GM12878 (cell line): Measurements from ENCODE around the gene CCDC57. TPM values are rescaled to one million over a fixed set of nuclear protein-coding genes. Genes with fewer than 3 reads are reported as not detected.

Experiments used
- BCLAF1 ChIP-seq: fragments of 450-650 bp; IDR thresholded peaks from 2 replicates; pipeline ENCODE4 v1.6.1; 2017; ENCODE audit warnings: antibody characterized with exemption, mild to moderate bottlenecking, moderate library complexity
- CBX5 ChIP-seq: sonication (generic); IDR thresholded peaks from 2 replicates; pipeline ENCODE4 v1.6.1; 2016; ENCODE audit warnings: low read depth, moderate library complexity, mild to moderate bottlenecking, inconsistent platforms
- CREB1 ChIP-seq: IDR thresholded peaks from 2 replicates; pipeline ENCODE4 v1.6.1; 2012; ENCODE audit warnings: low read depth, mild to moderate bottlenecking, inconsistent platforms
- CREM ChIP-seq: IDR thresholded peaks from 2 replicates; pipeline ENCODE4 v1.6.1; 2014; ENCODE audit warnings: antibody characterized with exemption, low read depth
- CTCF ChIP-seq, 3 experiments: IDR thresholded peaks in 2 of 3; conservative IDR thresholded peaks in 1 of 3; 2 replicates each; pipeline ENCODE4 v1.5.1; 2011; ENCODE audit warnings: low read depth in 3 of 3, low read length in 3 of 3, mild to moderate bottlenecking in 3 of 3, control low read depth in 2 of 3, moderate library complexity in 2 of 3, inconsistent platforms in 1 of 3, mixed read lengths in 1 of 3; ENCODE audit not compliant: control insufficient read depth in 2 of 3, insufficient read depth in 1 of 3; ENCODE audit errors: extremely low read depth in 1 of 3
- EED ChIP-seq: sonication (generic); IDR thresholded peaks from 2 replicates; pipeline ENCODE4 v1.6.1; 2016; ENCODE audit warnings: antibody characterized with exemption, low read depth
- ELK1 ChIP-seq: IDR thresholded peaks from 2 replicates; pipeline ENCODE4 v1.6.1; 2012; ENCODE audit warnings: low read depth, low read length, improper control_type of control experiment
- FOXM1 ChIP-seq: IDR thresholded peaks from 2 replicates; pipeline ENCODE4 v1.6.1; 2012; ENCODE audit warnings: low read depth, mild to moderate bottlenecking, inconsistent platforms, low read length, moderate library complexity
- GABPA ChIP-seq: IDR thresholded peaks from 2 replicates; pipeline ENCODE4 v1.6.1; 2014; ENCODE audit warnings: antibody characterized with exemption, low read depth, mild to moderate bottlenecking, inconsistent platforms
- IRF4 ChIP-seq: IDR thresholded peaks from 2 replicates; pipeline ENCODE4 v1.6.1; 2011; ENCODE audit warnings: low read depth, low read length
- NR2F1 ChIP-seq: fragments of 450-650 bp; conservative IDR thresholded peaks from 2 replicates; pipeline ENCODE4 v1.6.1; 2017; ENCODE audit warnings: mild to moderate bottlenecking
- RELB ChIP-seq: fragments of 450-650 bp; IDR thresholded peaks from 2 replicates; pipeline ENCODE4 v1.6.1; 2017; ENCODE audit warnings: low read depth, mild to moderate bottlenecking, moderate library complexity
- STAT3 ChIP-seq: IDR thresholded peaks from 2 replicates; pipeline ENCODE4 v1.6.1; 2011; ENCODE audit warnings: low read depth, low read length, improper control_type of control experiment
- TCF7 ChIP-seq: IDR thresholded peaks from 2 replicates; pipeline ENCODE4 v1.6.1; 2014; ENCODE audit warnings: antibody characterized with exemption, borderline replicate concordance
- ZNF592 ChIP-seq: fragments of 450-650 bp; IDR thresholded peaks from 2 replicates; pipeline ENCODE4 v1.6.1; 2017; ENCODE audit warnings: mild to moderate bottlenecking, moderate library complexity
- polyA plus RNA-seq, 11 experiments: library from polyadenylated mRNA; depleted of rRNA in 4 of 11; unstranded in 6 of 11; stranded (reverse) in 5 of 11; fragments of >200 nt; fragmentation: Nextera tagmentation in 4 of 11; fragmentation: Illumina TruSeq in 1 of 11; extraction: Ambion mirVana in 4 of 11; extraction: Trizol in 1 of 11; gene quantifications; 1 replicate in 1 of 11; 2 replicates in 10 of 11; pipeline versions ENCODE4 v1.2.1 to v1.2.3, GENCODE V29; 2011 to 2016; ENCODE audit warnings: inconsistent platforms in 2 of 11, missing spikeins in 2 of 11, low read depth in 1 of 11
- total RNA-seq, 4 experiments: library from RNA; depleted of rRNA in 3 of 4; stranded (reverse); fragments of >200 nt in 3 of 4; fragmentation: Illumina TruSeq in 1 of 4; extraction: Trizol in 1 of 4; gene quantifications; 2 replicates each; pipeline versions ENCODE4 v1.2.1 to v1.2.3, GENCODE V29; 2013 to 2021

CCDC57 gene
- total and polyA plus RNA-seq, 10 of the 15 experiments (the other 5 are each of a cell fraction or from before 2014, with no cell fraction given) = 5.4 to 123 (median 45.8) TPM

GRCh38 chr17:82212331-82213250 lies at the start of gene CCDC57 (continued):
- TF ChIP-seq STAT3 = no peak
- TF ChIP-seq CTCF (IDR thresholded peaks at IDR 0.05 in 2 of 3, conservative IDR thresholded peaks at IDR 0.05 in 1 of 3; ENCODE audit: control insufficient read depth in 2 of 3, extremely low read depth in 1 of 3, insufficient read depth in 1 of 3, low read depth in 3 of 3, low read length in 3 of 3) = no peak
- peak; percentile 52; the same call in 1 of the 2 replicates for TF ChIP-seq ZNF592
- TF ChIP-seq CBX5 = no peak
- TF ChIP-seq GABPA = peak; percentile 82; the same call in 1 of the 2 replicates
- peak; percentile 94 for TF ChIP-seq NR2F1
- peak; percentile 47; the same call in 1 of the 2 replicates for TF ChIP-seq RELB
- no peak; the same call in 1 of the 2 replicates for TF ChIP-seq CREB1
- TF ChIP-seq FOXM1 = no peak
- TF ChIP-seq BCLAF1 = 0 out of 2 replicates have a peak, but pooled peaks have one; percentile 35
- TF ChIP-seq TCF7 = no peak
- TF ChIP-seq ELK1 = no peak
- no peak for TF ChIP-seq EED
- peak; percentile 27 for TF ChIP-seq CREM
- TF ChIP-seq IRF4 = no peak
